Measurements from ENCODE around the gene PYDC2. TPM values are rescaled to one million over a fixed set of nuclear protein-coding genes. Genes with fewer than 3 reads are reported as not detected.

The PYDC2 gene
- total RNA-seq, 1 experiment from 2014 or later: not detected

DNA sequence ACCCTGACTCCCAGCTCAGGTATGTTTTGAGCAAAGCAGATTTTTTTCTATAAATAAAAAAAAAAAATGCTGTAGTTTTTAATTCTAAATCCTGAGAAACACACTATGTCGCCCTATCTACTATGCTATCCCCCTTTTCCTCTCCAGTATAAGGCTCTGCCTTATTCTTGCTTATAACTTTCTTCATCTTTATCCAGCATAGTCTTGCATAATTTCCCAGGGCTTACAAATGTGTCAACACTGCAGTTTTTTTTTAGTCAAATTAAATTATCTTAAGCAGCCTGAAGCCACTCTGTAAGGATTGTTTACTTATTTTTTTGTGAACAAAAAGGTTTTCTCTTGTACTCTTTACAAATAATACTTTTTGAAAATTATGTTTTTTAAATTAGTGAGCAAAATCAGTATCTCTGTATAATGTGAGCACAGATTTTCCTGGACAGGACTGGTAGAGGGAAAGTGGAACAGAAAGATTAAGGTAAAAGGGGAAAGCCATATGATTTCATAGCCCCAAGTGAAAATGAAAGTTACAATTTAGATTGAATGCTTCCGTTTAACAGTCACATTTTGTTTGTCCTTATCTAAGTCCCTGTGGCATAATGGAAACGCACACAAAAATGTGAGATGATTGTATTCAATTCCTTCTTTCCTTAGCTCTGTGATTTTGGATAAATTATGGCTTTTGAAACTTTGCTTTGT lies 5.6 kb upstream of the PYDC2 start:
- no peak overlapping the region for H3K18ac ChIP-seq (ENCODE audit: insufficient read length, low read depth, low read length)
- DNase-seq: no peak
- no peaks in the 10 kb centered on the region for H3K79me1 ChIP-seq (ENCODE audit: insufficient read depth, low read depth, low read length, poor library complexity, severe bottlenecking)
- H3K56ac ChIP-seq (ENCODE audit: insufficient read length, low read depth, low read length): no peak overlapping the region
- Mint-ChIP-seq H3K27me3 (ENCODE audit: low read depth) (no peaks in the 10 kb centered on the region), H3K4me3 (no peak overlapping the region), H3K9me3 (no peaks in the 10 kb centered on the region), H3K4me1 (no peaks in the 10 kb centered on the region), H3K36me3 (ENCODE audit: insufficient read depth in 1 of 3, low read depth in 3 of 3) (peaks cover 0 to 1% (median 0%) of the 10 kb centered on the region in 3 experiments; a peak in 1 of 7 replicates), H3K27ac (no peak overlapping the region)
- H3K27me3 ChIP-seq (ENCODE audit: insufficient read depth, low read length): no peaks in the 10 kb centered on the region
- no peak overlapping the region for H2BK120ac ChIP-seq (ENCODE audit: low read depth, low read length, poor library complexity, severe bottlenecking)
- H4K20me1 ChIP-seq (ENCODE audit: control insufficient read depth, insufficient read depth, insufficient read length): no peaks in the 10 kb centered on the region
- no peak overlapping the region for H2BK20ac ChIP-seq (ENCODE audit: low read depth, low read length, poor library complexity, severe bottlenecking)
- WGBS (ENCODE audit: extremely low coverage, insufficient read length, low lambda C conversion rate): no CpG with 5 or more reads among the region's 3 CpGs
- no peak overlapping the region for H3K4me2 ChIP-seq (ENCODE audit: insufficient read depth, insufficient read length, low read length)
- H3K79me2 ChIP-seq (ENCODE audit: insufficient read depth, low read length): no peaks in the 10 kb centered on the region
- H2BK15ac ChIP-seq (ENCODE audit: low read depth, low read length): no peak overlapping the region
- H2BK12ac ChIP-seq (ENCODE audit: insufficient read length, low read depth, low read length): no peak overlapping the region
- no peak overlapping the region for H2AFZ ChIP-seq (ENCODE audit: low read length)
- no peaks in the 10 kb centered on the region for H3K23me2 ChIP-seq (ENCODE audit: insufficient read length, low read depth, low read length, poor library complexity, severe bottlenecking)
- H3K4ac ChIP-seq (ENCODE audit: low read depth, low read length): no peak overlapping the region
- H4K8ac ChIP-seq (replicated peaks; ENCODE audit: insufficient read length, low read depth, low read length): no peak overlapping the region
- TF ChIP-seq, protein P1, sequence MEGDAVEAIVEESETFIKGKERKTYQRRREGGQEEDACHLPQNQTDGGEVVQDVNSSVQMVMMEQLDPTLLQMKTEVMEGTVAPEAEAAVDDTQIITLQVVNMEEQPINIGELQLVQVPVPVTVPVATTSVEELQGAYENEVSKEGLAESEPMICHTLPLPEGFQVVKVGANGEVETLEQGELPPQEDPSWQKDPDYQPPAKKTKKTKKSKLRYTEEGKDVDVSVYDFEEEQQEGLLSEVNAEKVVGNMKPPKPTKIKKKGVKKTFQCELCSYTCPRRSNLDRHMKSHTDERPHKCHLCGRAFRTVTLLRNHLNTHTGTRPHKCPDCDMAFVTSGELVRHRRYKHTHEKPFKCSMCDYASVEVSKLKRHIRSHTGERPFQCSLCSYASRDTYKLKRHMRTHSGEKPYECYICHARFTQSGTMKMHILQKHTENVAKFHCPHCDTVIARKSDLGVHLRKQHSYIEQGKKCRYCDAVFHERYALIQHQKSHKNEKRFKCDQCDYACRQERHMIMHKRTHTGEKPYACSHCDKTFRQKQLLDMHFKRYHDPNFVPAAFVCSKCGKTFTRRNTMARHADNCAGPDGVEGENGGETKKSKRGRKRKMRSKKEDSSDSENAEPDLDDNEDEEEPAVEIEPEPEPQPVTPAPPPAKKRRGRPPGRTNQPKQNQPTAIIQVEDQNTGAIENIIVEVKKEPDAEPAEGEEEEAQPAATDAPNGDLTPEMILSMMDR (conservative IDR thresholded peaks at IDR 0.05): no peak
- no peaks in the 10 kb centered on the region for H3K4me1 ChIP-seq (ENCODE audit: insufficient read depth, low read length)
- no peaks in the 10 kb centered on the region for H3K9me3 ChIP-seq (ENCODE audit: control insufficient read depth, low read depth, low read length)
- H3T11ph ChIP-seq (ENCODE audit: low read length): no peak overlapping the region
- no peak overlapping the region for H2BK5ac ChIP-seq (ENCODE audit: insufficient read length, low read length)
- no peak overlapping the region for H2AK5ac ChIP-seq (ENCODE audit: insufficient read length, low read length)
- H3K14ac ChIP-seq (ENCODE audit: insufficient read depth, low read length): no peak overlapping the region
- no peak overlapping the region for H3K27ac ChIP-seq (ENCODE audit: insufficient read length, low read depth, low read length)
- no peak overlapping the region for H4K91ac ChIP-seq (ENCODE audit: insufficient read length, low read depth, low read length)
- no peak overlapping the region for H4K5ac ChIP-seq (ENCODE audit: insufficient read length, low read depth, low read length)
- H3K23ac ChIP-seq (ENCODE audit: insufficient read length, low read depth, low read length): no peak overlapping the region
- H3K9ac ChIP-seq (ENCODE audit: extremely low read depth, insufficient read length, low read length): no peak overlapping the region
